HG03108 (cell line): ENCODE results near the gene ADGRA1.
"Not testable (repeated sequence)": the region's sequence is repeated elsewhere in the genome, so short reads cannot be mapped to it uniquely, and the experiment has no call there.

Source experiments
- ATAC-seq: cut with Tn5 transposase; IDR thresholded peaks from one replicate; pipeline ENCODE4 v1.9.1; 2021; ENCODE audit warnings: moderate library complexity; ENCODE audit not compliant: unreplicated experiment

The ADGRA1 gene

GRCh38 chr10:133087679-133088178 is at the start of gene ADGRA1:
ADGRA1 (plus strand) TSS chr10:133087924; CDS start chr10:133088910, 986 bp downstream.
- ATAC-seq, result no peak

- ATAC-seq, result no peak
Observed at GRCh38 chr10:133038036-133038823, 49.5 kb upstream of the ADGRA1 start.

- ATAC-seq, result no peak
Observed at GRCh38 chr10:133039107-133039802, 48.5 kb upstream of the ADGRA1 start.

GRCh38 chr10:133039803-133040165 is 47.9 kb upstream of the ADGRA1 start:
- no peak for ATAC-seq

DNA sequence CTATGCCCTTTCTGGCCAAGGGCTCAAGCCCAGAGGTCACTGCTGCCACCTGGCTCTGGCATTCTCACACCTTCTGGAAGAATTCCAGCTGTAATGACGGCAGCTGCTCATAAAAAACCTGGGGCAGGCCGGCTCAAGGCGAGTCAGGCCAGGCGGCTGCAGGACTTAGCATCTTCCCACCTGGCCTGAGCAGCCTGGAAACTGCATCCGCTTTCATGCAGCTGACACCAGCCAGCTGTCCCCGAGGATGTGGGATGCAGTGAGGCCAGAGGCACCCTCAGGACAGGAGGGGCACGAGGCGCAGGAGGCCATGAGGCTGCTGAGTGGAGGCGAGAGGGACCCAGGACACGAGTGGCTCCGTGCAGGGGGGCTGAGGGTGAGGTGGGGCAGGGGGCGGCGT is 47.5 kb upstream of the ADGRA1 start:
- ATAC-seq, result no peak

DNA sequence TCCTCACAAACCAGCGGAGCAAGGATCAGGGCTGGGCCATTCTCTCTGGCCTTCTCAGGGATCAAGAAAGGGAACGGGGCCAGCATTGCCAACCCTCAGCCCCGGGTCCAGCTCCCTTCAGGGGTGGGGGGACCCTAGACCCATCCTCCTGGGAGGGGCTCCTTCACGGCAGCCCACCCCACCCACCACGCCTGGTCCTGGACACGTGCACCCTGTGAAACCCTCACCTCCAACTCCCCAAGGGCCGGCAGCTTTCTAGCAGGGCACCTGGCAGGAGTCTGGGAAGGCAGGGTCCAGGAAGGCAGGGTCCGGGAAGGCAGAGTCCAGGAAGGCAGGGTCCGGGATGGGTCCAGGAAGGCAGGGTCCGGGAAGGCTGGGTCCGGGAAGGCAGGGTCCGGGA is 46.6 kb upstream of the ADGRA1 start:
- ATAC-seq, result no peak

- ATAC-seq, result no peak
Observed at GRCh38 chr10:133042061-133042460, 45.7 kb upstream of the ADGRA1 start.

DNA sequence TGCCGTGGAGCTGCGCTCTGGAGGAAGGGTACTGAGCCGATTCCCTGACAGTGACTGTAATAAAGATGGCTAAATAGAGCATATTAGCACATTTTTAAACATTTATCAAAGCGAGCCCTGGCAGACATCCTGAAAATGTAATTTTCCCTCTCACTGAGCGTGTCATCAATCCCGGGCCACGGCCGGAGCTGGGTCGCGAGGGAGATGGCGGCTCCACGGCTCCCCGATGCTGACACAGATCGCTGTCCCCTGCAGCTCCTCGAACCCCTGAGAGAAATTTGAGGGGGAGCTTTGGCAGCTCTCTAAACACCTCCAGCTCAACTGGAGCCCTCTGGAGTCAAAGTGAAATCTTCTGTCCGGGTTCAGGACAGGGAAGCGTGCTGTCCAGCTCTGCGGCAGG is 44.9 kb upstream of the ADGRA1 start:
- no peak for ATAC-seq

DNA sequence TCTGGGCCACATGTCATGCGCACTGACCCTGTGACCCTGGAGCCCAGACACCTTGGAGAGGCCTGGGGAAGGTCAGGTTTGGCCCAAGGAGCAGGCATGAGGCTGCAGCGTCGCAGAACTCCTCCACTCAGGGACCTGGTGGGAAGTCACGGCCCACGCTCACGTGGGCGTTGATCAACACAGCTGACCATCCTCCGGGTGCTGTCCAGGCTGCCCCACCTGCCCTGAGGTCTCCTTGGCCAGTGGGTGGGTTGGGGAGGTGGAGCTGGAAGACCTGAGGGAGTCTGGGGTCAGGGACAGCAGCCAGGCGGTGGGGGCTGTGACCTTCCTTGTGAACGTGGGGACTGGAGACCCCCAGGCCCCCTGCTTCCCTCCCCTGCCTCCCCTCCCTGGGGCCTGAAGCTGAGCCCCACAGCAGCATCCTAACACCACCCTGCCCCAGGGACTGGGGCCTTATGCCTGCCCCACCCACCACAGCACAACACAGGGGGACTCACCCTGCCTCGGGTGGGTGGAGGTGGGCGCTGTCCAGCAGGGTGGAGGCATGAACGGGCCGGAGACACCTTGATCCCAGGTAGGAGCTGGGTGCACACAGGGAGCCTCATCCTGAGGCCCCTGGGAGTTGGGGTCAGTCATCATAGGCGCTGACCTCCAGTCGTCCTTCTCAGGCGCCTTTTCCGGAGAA is 44.0 kb upstream of the ADGRA1 start:
- no peak for ATAC-seq

DNA sequence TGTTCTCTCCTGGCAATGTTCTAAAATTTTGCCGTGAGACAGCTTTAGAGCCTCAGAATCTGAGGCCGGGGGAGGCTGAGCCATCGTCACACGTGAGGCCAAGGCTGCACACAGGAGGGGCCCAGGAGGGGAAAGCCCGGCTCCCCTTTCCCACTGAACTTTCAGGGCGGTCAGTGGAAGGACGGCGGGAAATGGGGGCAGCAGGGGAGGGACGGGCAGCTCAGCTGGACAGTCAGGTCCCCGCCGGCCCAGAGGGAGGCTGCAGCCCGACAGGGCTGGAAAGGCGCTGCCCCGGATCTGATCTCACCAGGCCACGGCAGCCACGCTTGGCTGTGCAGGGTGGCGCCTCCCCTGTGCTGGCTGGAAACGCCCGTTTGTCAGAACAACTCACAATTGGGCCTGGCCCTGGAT is 43.3 kb upstream of the ADGRA1 start:
- ATAC-seq, result no peak

DNA sequence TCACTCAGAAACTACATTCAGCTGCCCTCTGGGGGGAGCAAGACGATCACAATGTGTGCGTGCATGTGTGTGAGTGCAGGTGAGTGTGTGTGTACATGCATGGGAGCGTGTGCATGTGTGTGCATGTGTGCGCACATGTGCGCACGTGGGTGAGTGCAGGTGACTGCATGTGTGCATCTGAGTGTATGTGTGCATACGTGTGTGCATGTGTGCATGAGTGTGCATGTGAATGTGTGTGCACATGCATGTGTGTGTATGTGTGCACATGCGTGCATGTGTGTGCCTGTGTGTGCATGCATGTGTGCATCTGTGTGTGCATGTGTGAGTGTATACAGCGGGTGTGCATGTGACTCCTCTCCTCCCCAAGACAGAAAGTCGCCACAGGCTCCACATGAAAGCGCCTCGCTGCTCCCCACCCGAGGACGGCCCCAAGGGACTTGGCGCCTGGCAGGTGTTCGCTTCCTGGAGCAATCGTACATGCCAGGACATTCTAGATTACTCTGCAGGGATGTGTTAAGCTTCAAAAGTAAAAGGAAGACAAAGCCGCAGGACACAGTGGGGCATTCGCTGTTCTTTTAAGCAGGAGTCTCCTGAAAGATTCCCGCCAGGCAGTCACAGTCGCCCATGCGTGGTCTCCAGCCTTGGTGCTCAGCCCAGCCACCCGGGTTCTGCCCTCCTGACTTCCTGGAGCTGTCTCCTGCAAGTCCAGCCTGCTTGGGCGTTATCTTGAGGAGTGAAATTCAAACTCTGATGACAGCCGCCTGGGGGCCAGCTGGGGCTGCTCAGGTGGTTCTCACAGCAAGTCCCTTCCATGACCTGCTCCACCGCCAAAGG is 42.0 kb upstream of the ADGRA1 start:
- ATAC-seq, result no peak

DNA sequence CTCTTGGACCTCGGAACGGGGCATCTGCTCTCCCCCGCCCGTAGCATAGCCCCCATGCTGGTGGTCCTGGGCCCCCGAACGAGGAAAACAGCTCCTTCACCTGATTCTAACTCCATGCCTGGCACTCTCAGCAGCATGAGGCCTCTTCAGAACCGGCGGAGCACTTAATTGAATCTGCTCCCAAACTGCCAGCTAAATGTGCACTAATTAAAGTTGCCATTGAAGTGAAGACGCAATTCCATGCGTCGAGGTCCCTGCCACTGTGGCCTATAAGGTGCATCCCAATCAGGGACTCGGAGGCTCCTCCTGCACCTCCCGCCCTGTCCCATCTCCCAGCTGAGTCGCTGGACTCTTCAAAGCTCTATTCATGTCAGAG is 41.3 kb upstream of the ADGRA1 start:
- no peak for ATAC-seq

GRCh38 chr10:133047526-133048123 is 40.1 kb upstream of the ADGRA1 start:
- ATAC-seq, result no peak

GRCh38 chr10:133048266-133048665 is 39.5 kb upstream of the ADGRA1 start:
- no peak for ATAC-seq

DNA sequence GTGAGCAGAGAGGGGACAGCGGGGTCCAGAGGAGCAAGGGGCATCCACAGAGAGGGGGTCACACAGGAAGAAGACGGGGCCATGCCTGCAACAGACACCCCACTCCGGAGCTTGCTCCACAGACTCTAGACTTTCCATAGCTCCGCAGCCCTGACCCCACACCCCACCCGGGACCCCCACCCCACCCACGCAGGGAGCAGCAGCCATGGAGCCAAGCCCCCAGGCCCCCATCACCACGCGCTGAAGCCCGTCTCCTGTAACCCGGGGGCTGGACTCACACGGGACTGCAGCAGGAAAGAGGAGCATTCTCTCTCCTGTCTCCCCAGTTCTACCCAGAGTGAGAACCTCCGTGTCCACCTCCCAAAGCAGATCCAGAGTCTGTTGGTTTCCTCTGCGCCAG is 38.8 kb upstream of the ADGRA1 start:
- ATAC-seq, result no peak

DNA sequence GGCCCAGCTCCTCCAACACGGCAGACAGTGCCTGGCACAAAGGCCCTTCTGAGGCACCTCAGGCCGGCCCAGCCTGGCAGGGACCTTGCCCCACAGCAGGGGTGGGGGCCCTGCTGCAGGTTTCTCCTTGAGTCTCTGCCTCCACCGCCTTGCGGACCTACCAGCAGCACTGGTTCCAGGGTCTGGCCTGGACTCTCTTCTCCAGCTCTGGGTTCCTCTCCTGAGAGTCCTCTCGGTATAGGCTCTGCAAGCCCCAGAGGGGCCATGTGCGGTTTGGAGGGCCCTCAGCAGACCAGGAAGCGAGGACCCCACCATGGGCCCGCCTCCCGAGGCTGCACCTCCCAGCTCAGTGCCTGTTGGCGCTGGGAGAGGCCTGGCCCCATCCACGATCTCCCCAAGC is 38.1 kb upstream of the ADGRA1 start:
- no peak for ATAC-seq

DNA sequence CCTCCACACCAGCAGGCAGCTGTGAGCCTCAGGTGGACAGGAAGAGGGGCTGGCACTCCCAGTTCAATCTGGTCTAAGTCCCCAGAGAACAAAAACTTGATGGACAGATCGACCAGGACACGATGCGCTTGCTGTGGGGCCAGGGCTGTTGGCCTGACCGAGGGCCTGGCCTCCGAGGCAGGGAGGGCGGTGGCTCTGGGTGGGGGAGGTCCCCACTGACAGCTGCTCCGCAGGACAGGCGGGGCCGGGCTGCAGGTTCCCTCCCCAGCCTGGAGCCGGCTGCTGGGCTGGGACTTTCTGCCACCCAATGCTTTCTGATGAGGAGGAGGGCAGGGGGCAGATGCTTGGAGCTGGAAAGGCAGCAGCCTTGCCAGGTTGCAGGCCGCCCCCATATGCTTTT is 37.4 kb upstream of the ADGRA1 start:
- no peak for ATAC-seq

GRCh38 chr10:133052076-133052475 is 35.6 kb upstream of the ADGRA1 start:
- ATAC-seq, result no peak

GRCh38 chr10:133053527-133054133 is 34.1 kb upstream of the ADGRA1 start:
- ATAC-seq, result not testable (repeated sequence)

DNA sequence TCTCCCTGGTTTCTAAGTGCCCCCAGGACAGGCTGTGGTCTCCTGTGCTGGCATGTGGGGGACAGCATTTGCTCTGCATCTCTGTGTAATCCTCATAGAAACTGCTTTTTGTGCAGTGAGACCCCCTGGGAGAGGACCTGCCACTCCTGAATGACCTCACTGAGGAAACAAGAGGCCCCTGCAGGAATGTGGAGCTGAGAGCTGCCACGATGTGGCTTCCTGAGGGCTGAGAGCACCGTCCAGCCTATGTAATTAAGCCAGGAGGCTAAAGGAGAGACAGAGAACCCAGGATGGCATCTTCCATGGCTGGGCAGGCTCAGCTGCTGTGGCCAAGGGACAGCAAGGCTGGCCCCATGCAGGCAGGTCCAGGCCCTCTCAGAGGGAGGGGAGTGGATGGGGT is 32.3 kb upstream of the ADGRA1 start:
- ATAC-seq, result no peak
